Measurements from ENCODE around the gene CLECL1. TPM values are rescaled to one million over a fixed set of nuclear protein-coding genes. Genes with fewer than 3 reads are reported as not detected.

The CLECL1 gene
- total and polyA plus RNA-seq, 4 donors = 0.17 to 0.42 (median 0.35) TPM

DNA sequence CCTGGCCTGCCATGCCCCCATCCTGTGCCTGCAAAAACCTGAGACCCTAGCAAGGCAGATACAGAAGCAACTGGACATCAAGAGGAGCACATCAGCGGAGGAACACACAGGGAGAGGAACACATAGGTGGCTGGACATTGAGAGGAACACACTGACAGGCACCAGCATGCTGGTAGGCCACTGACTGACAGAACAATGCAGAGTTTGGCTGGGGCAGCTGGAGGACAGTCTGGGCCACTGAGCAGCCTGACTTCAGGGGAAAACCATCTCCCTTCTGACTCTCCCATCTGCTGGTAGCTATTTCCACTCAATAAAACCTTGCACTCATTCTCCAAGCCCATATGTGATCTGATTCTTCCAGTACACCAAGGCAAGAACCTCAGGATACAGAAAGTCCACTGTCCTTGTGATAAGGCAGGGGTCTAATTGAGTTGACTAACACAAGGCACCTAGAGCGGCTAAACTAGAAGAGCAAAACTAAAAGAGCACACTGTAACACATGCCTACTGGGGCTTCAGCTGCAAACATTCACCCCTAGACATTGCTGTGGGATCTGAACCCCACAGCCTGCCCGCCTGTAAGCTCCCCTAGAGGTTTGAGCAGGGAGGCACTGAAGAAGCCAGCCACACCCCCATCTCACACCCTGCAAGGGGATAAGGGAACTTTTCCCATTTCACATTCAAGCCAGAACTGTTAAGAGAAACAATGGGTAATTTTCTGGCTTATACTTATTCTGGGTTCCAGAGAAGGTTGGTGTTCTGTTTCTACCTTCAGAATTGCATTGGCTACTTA is 22.1 kb downstream of the CLECL1 start:
- Histone ChIP-seq H3K27me3 (ENCODE audit: control insufficient read depth in 4 of 4, insufficient read depth in 4 of 4, low read length in 3 of 4) (no peaks in the 10 kb centered on the region), H3K4me1 (ENCODE audit: control insufficient read depth in 4 of 4, insufficient read depth in 4 of 4, low read length in 3 of 4) (peaks cover 0 to 4% (median 0%) of the 10 kb centered on the region in 4 donors), H3K9ac (ENCODE audit: low read depth in 1 of 2, low read length in 2 of 2) (no peak overlapping the region), H3K36me3 (ENCODE audit: control insufficient read depth in 4 of 4, insufficient read depth in 3 of 4, low read depth in 1 of 4, low read length in 3 of 4) (no peaks in the 10 kb centered on the region), H3K4me3 (ENCODE audit: low read depth in 1 of 3, low read length in 3 of 3) (no peak overlapping the region), H3K9me3 (ENCODE audit: control insufficient read depth in 4 of 4, low read length in 3 of 4) (no peaks in the 10 kb centered on the region), H3K27ac (ENCODE audit: low read depth in 1 of 2, low read length in 2 of 2) (no peak overlapping the region)
- TF ChIP-seq SP1 (IDR thresholded peaks at IDR 0.05) = no peak
- TF ChIP-seq FOXA1 (IDR thresholded peaks at IDR 0.05) = no peak
- no peak for TF ChIP-seq TAF1 (conservative IDR thresholded peaks at IDR 0.05)
- no peak for TF ChIP-seq HNF4A (conservative IDR thresholded peaks at IDR 0.05)
- no peak for TF ChIP-seq NR2F2 (IDR thresholded peaks at IDR 0.05)
- TF ChIP-seq RAD21 (IDR thresholded peaks at IDR 0.05) = no peak
- TF ChIP-seq YY1 (IDR thresholded peaks at IDR 0.05) = no peak
- no peak for TF ChIP-seq RXRA (IDR thresholded peaks at IDR 0.05)
- TF ChIP-seq GABPA (IDR thresholded peaks at IDR 0.05 in 1 of 2, conservative IDR thresholded peaks at IDR 0.05 in 1 of 2) = no peak
- TF ChIP-seq CTCF (IDR thresholded peaks at IDR 0.05; ENCODE audit: low read depth, low read length, missing input control) = no peak
- TF ChIP-seq ZBTB33 (IDR thresholded peaks at IDR 0.05) = no peak
- TF ChIP-seq ATF3 (IDR thresholded peaks at IDR 0.05) = no peak
- no peak for TF ChIP-seq MAX (IDR thresholded peaks at IDR 0.05)
- TF ChIP-seq HNF4G (IDR thresholded peaks at IDR 0.05) = no peak
- DNase-seq (ENCODE audit: low spot score) = no peak
- WGBS = 92% methylated on average over 3 of the region's 3 CpGs

DNA sequence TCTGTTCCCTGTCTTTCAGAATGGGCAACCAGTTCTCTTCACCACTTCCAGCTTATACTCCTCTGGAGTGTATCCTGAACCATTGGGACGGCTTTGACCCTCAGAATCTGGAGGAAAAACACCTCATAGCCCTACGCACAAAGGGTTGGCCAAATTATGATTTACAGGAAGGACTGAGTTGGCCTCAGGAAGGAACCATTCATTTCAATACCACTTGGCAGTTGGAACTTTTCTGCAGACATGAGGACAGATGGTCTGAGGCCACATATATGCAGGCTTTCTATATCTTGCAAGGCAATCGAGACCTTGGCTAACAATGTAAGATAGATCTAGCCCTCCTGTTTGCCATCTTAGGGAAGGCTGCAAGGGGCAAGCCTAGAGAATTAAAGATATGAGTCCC is 24.0 kb downstream of the CLECL1 start:
- Histone ChIP-seq H3K27me3 (ENCODE audit: control insufficient read depth in 4 of 4, insufficient read depth in 4 of 4, low read length in 3 of 4) (no peaks in the 10 kb centered on the region), H3K4me1 (ENCODE audit: control insufficient read depth in 4 of 4, insufficient read depth in 4 of 4, low read length in 3 of 4) (peaks cover 0 to 4% (median 0%) of the 10 kb centered on the region in 4 donors), H3K9ac (ENCODE audit: low read depth in 1 of 2, low read length in 2 of 2) (no peak overlapping the region), H3K9me3 (ENCODE audit: control insufficient read depth in 4 of 4, low read length in 3 of 4) (no peaks in the 10 kb centered on the region), H3K4me3 (ENCODE audit: low read depth in 1 of 3, low read length in 3 of 3) (no peak overlapping the region), H3K36me3 (ENCODE audit: control insufficient read depth in 4 of 4, insufficient read depth in 3 of 4, low read depth in 1 of 4, low read length in 3 of 4) (no peaks in the 10 kb centered on the region), H3K27ac (ENCODE audit: low read depth in 1 of 2, low read length in 2 of 2) (no peak overlapping the region)
- WGBS = 85% methylated on average over 3 of the region's 3 CpGs
- no peak for DNase-seq (ENCODE audit: low spot score)
- no peak for TF ChIP-seq CTCF (IDR thresholded peaks at IDR 0.05; ENCODE audit: low read depth, low read length, missing input control)
- no peak for TF ChIP-seq FOXA1 (IDR thresholded peaks at IDR 0.05)
- TF ChIP-seq FOXA2 (IDR thresholded peaks at IDR 0.05) = no peak
- TF ChIP-seq RAD21 (IDR thresholded peaks at IDR 0.05) = no peak
- TF ChIP-seq MAX (IDR thresholded peaks at IDR 0.05) = no peak
- TF ChIP-seq RXRA (IDR thresholded peaks at IDR 0.05) = no peak
- TF ChIP-seq GABPA (IDR thresholded peaks at IDR 0.05 in 1 of 2, conservative IDR thresholded peaks at IDR 0.05 in 1 of 2) = no peak
- no peak for TF ChIP-seq JUND (IDR thresholded peaks at IDR 0.05)

Data from liver (tissue), 9 donors.